ENCODE results near the gene GPR27.

The GPR27 gene

GRCh38 chr3:71786551-71786950 is 32.9 kb downstream of the GPR27 start:
- no peak for DNase-seq

- no peak for DNase-seq
Measured at GRCh38 chr3:71787851-71788405, 34.3 kb downstream of the GPR27 start.

- DNase-seq, result no peak
Measured at GRCh38 chr3:71789922-71790321, 36.3 kb downstream of the GPR27 start.

- no peak for DNase-seq
Measured at GRCh38 chr3:71791634-71792033, 38.0 kb downstream of the GPR27 start.

- no peak for DNase-seq
Measured at GRCh38 chr3:71796290-71796689, 42.6 kb downstream of the GPR27 start.

- DNase-seq, result no peak
Measured at GRCh38 chr3:71797455-71797854, 43.8 kb downstream of the GPR27 start.

GRCh38 chr3:71800023-71800422 is 46.4 kb downstream of the GPR27 start:
- no peak for DNase-seq

- no peak for DNase-seq
Measured at GRCh38 chr3:71801986-71802385, 48.3 kb downstream of the GPR27 start.

- no peak for DNase-seq
Measured at GRCh38 chr3:71803248-71803647, 49.6 kb downstream of the GPR27 start.

GRCh38 chr3:71805199-71805598 is 51.5 kb downstream of the GPR27 start:
- no peak for DNase-seq

GRCh38 chr3:71805691-71806090 is 52.0 kb downstream of the GPR27 start:
- no peak for DNase-seq
